ENCODE results near the gene NF1. TPM values are rescaled to one million over a fixed set of nuclear protein-coding genes. Genes with fewer than 3 reads are reported as not detected.

Gene NF1
- total and polyA plus RNA-seq, 2 of the 13 experiments (the other 11 are each of a cell fraction or from before 2014, with no cell fraction given): 21.5 to 26.5 TPM

- CTCF ChIA-PET (ENCODE audit: low intra/inter-chr PET ratio, low total read pairs): no interaction called here
- 95% methylated on average over 1 of the region's 1 CpG for WGBS (ENCODE audit: low lambda C conversion rate)
- no peak for TF ChIP-seq ZNF616 (CRISPR knock-in tag; IDR thresholded peaks at IDR 0.05; ENCODE audit: low read depth)
- TF ChIP-seq HMGXB4 (CRISPR knock-in tag; IDR thresholded peaks at IDR 0.05; ENCODE audit: borderline replicate concordance in 1 of 2, low read depth in 1 of 2): no peak
- 0 out of 2 replicates have a peak, but pooled peaks have one; percentile 29 for TF ChIP-seq CEBPB (IDR thresholded peaks at IDR 0.05; ENCODE audit: borderline replicate concordance, low read depth, low read length)
- intact Hi-C loops (cut with micrococcal nuclease; ENCODE audit: unreplicated experiment): no loop called here
- H3K4me3 ChIP-seq (replicated peaks in 1 of 3; ENCODE audit: insufficient read depth in 1 of 3, low read depth in 2 of 3, low read length in 3 of 3): no peak overlapping the region
- 0 out of 5 replicates have a peak, but pooled peaks cover 1 to 3% of the 10 kb centered on the region in 2 experiments for H3K36me3 ChIP-seq (replicated peaks in 1 of 2; ENCODE audit: control insufficient read depth in 1 of 2, insufficient read depth in 2 of 2, low read length in 2 of 2)
- ATAC-seq: no peak
- BruUV-seq (replicated peaks): no TSS peak
- DNase-seq (ENCODE audit: low spot score): no peak
- no peaks in the 10 kb centered on the region for H3K9me3 ChIP-seq (ENCODE audit: low read length)
- H3K27me3 ChIP-seq (ENCODE audit: control insufficient read depth in 1 of 2, insufficient read depth in 2 of 2, low read length in 2 of 2): no peaks in the 10 kb centered on the region; a peak in 1 of 5 replicates
- H3K4me1 ChIP-seq (ENCODE audit: insufficient read depth, low read length): peaks cover 9% of the 10 kb centered on the region; the same call in 1 of the 2 replicates
- H3K4me2 ChIP-seq (ENCODE audit: low read depth, low read length): no peak overlapping the region
- no peak overlapping the region for H3K9ac ChIP-seq (ENCODE audit: insufficient read depth, low read depth, low read length)
- POLR2A ChIA-PET: no interaction called here
- no peak overlapping the region for H2AFZ ChIP-seq (ENCODE audit: low read length)
- in situ Hi-C loops (cut with HindIII; ENCODE audit: extremely low pct_ligation_motif_present, low pct_unique_long_range_greater_than_20kb): no loop called here
- peaks cover 4% of the 10 kb centered on the region; the same call in 1 of the 2 replicates for H4K20me1 ChIP-seq (ENCODE audit: insufficient read depth, low read length)
- H3K79me2 ChIP-seq (ENCODE audit: insufficient read depth, low read length): peaks cover 60% of the 10 kb centered on the region
- FAIRE-seq: no peak
- H3K27ac ChIP-seq (ENCODE audit: extremely low read length, insufficient read depth, low read length): no peak overlapping the region
Measured at GRCh38 chr17:31105991-31106390, 11.2 kb downstream of the NF1 start.

- Histone ChIP-seq H3K4me1 (ENCODE audit: insufficient read depth, low read length) (peaks cover 16% of the 10 kb centered on the region), H3K27me3 (ENCODE audit: control insufficient read depth in 1 of 2, insufficient read depth in 2 of 2, low read length in 2 of 2) (no peaks in the 10 kb centered on the region; a peak in 1 of 5 replicates), H2AFZ (ENCODE audit: low read length) (no peak overlapping the region), H3K27ac (ENCODE audit: extremely low read length, insufficient read depth, low read length) (no peak overlapping the region), H3K9ac (ENCODE audit: insufficient read depth, low read depth, low read length) (no peak overlapping the region), H4K20me1 (ENCODE audit: insufficient read depth, low read length) (peaks cover 4% of the 10 kb centered on the region; the same call in 1 of the 2 replicates), H3K36me3 (replicated peaks in 1 of 2; ENCODE audit: control insufficient read depth in 1 of 2, insufficient read depth in 2 of 2, low read length in 2 of 2) (0 out of 5 replicates have a peak, but pooled peaks cover 1 to 3% of the 10 kb centered on the region in 2 experiments), H3K4me2 (ENCODE audit: low read depth, low read length) (no peak overlapping the region), H3K4me3 (replicated peaks in 1 of 3; ENCODE audit: insufficient read depth in 1 of 3, low read depth in 2 of 3, low read length in 3 of 3) (no peak overlapping the region), H3K79me2 (ENCODE audit: insufficient read depth, low read length) (peaks cover 37% of the 10 kb centered on the region), H3K9me3 (ENCODE audit: low read length) (no peaks in the 10 kb centered on the region)
- no peak for ATAC-seq
- DNase-seq (ENCODE audit: low spot score): no peak
- WGBS (ENCODE audit: low lambda C conversion rate): 3% methylated on average over 2 of the region's 2 CpGs
- TF ChIP-seq MAZ (IDR thresholded peaks at IDR 0.05; ENCODE audit: borderline replicate concordance, low read depth, low read length) (no peak), MAZ (CRISPR knock-in tag; IDR thresholded peaks at IDR 0.05; ENCODE audit: low read depth) (no peak)
- intact Hi-C loops (cut with micrococcal nuclease; ENCODE audit: unreplicated experiment): no loop called here
- ChIA-PET POLR2A (interaction anchor here (1.7 kb wide), 1 partner anchor 16 kb away, joined by 3 read pairs; the partner anchor contains the start of gene NF1), CTCF (ENCODE audit: low intra/inter-chr PET ratio, low total read pairs) (no interaction called here)
- no TSS peak for BruUV-seq (replicated peaks)
- FAIRE-seq: no peak
- in situ Hi-C loops (cut with HindIII; ENCODE audit: extremely low pct_ligation_motif_present, low pct_unique_long_range_greater_than_20kb): no loop called here
Measured at GRCh38 chr17:31111183-31111582, 16.4 kb downstream of the NF1 start.
